ENCODE measurements around the gene BTBD9.

Gene BTBD9

GRCh38 chr6:38554014-38554413 lies 85.7 kb downstream of the BTBD9 start:
- TF ChIP-seq CTCF (IDR thresholded peaks at IDR 0.05; ENCODE audit: low read depth, low read length, missing control alignments): no peak
- H3K4me3 ChIP-seq (replicated peaks; ENCODE audit: low read depth, low read length): no peak overlapping the region
- DNase-seq (ENCODE audit: extremely low read depth, low read depth): no peak

- no peak for DNase-seq (ENCODE audit: extremely low read depth, low read depth)
- no peak overlapping the region for H3K4me3 ChIP-seq (replicated peaks; ENCODE audit: low read depth, low read length)
- no peak for TF ChIP-seq CTCF (IDR thresholded peaks at IDR 0.05; ENCODE audit: low read depth, low read length, missing control alignments)
Measured at GRCh38 chr6:38552121-38552520, 87.6 kb downstream of the BTBD9 start.

GRCh38 chr6:38549795-38550194 lies 89.9 kb downstream of the BTBD9 start:
- DNase-seq (ENCODE audit: extremely low read depth, low read depth): no peak
- no peak for TF ChIP-seq CTCF (IDR thresholded peaks at IDR 0.05; ENCODE audit: low read depth, low read length, missing control alignments)
- no peak overlapping the region for H3K4me3 ChIP-seq (replicated peaks; ENCODE audit: low read depth, low read length)

GRCh38 chr6:38549180-38549579 lies 90.5 kb downstream of the BTBD9 start:
- TF ChIP-seq CTCF (IDR thresholded peaks at IDR 0.05; ENCODE audit: low read depth, low read length, missing control alignments): no peak
- DNase-seq (ENCODE audit: extremely low read depth, low read depth): no peak

GRCh38 chr6:38543022-38543421 lies 96.7 kb downstream of the BTBD9 start:
- TF ChIP-seq CTCF (IDR thresholded peaks at IDR 0.05; ENCODE audit: low read depth, low read length, missing control alignments): no peak
- H3K4me3 ChIP-seq (replicated peaks; ENCODE audit: low read depth, low read length): no peak overlapping the region
- no peak for DNase-seq (ENCODE audit: extremely low read depth, low read depth)

More at GRCh38 chr6:38549180-38549579, 90.5 kb downstream of the BTBD9 start:
- H3K4me3 ChIP-seq (replicated peaks; ENCODE audit: low read depth, low read length): no peak overlapping the region

- no peak for DNase-seq (ENCODE audit: extremely low read depth, low read depth)
- TF ChIP-seq CTCF (IDR thresholded peaks at IDR 0.05; ENCODE audit: low read depth, low read length, missing control alignments): no peak
- H3K4me3 ChIP-seq (replicated peaks; ENCODE audit: low read depth, low read length): no peak overlapping the region
Measured at GRCh38 chr6:38542031-38542430, 97.7 kb downstream of the BTBD9 start.

- H3K4me3 ChIP-seq (replicated peaks; ENCODE audit: low read depth, low read length): no peak overlapping the region
- DNase-seq (ENCODE audit: extremely low read depth, low read depth): no peak
- no peak for TF ChIP-seq CTCF (IDR thresholded peaks at IDR 0.05; ENCODE audit: low read depth, low read length, missing control alignments)
Measured at GRCh38 chr6:38533064-38533463, 106.7 kb downstream of the BTBD9 start.

Measured in HFF-Myc (cell line).